Osteoblast (primary cell): Measurements from ENCODE around the gene STXBP4. TPM values are rescaled to one million over a fixed set of nuclear protein-coding genes. Genes with fewer than 3 reads are reported as not detected.

Experiments
- DNase-seq: peaks from one replicate; pipeline ENCODE4 v3.0.0; 2011; ENCODE audit warnings: low spot score, mixed read lengths; ENCODE audit not compliant: insufficient read length; ENCODE audit errors: missing footprints
- H2AFZ ChIP-seq: 2 replicates; pipeline ENCODE4 v1.6.0; 2011; ENCODE audit warnings: mild to moderate bottlenecking, low read length
- H3K27ac ChIP-seq: 2 replicates; pipeline ENCODE4 v1.5.1; 2011; ENCODE audit warnings: mild to moderate bottlenecking, low read depth, low read length, moderate library complexity
- H3K27me3 ChIP-seq: 2 replicates; pipeline ENCODE4 v1.6.0; 2012; ENCODE audit warnings: mild to moderate bottlenecking, control low read depth, inconsistent platforms, low read length, moderate library complexity; ENCODE audit not compliant: insufficient read depth
- H3K36me3 ChIP-seq: 2 replicates; pipeline ENCODE4 v1.5.1; 2011; ENCODE audit warnings: mild to moderate bottlenecking, low read length, control low read depth, moderate library complexity; ENCODE audit not compliant: insufficient read depth
- H3K4me1 ChIP-seq: 2 replicates; pipeline ENCODE4 v1.5.1; 2011; ENCODE audit warnings: mild to moderate bottlenecking, low read length, control low read depth, moderate library complexity; ENCODE audit not compliant: insufficient read depth
- H3K4me2 ChIP-seq: 2 replicates; pipeline ENCODE4 v1.6.0; 2011; ENCODE audit warnings: mild to moderate bottlenecking, low read length; ENCODE audit not compliant: insufficient read depth
- H3K4me3 ChIP-seq: fragments of 200-600 bp; sonication (generic); 3 replicates; pipeline ENCODE4 v1.5.1; 2012; ENCODE audit warnings: mild to moderate bottlenecking, low read length, inconsistent platforms; ENCODE audit not compliant: insufficient read depth
- H3K79me2 ChIP-seq: 2 replicates; pipeline ENCODE4 v1.6.0; 2012; ENCODE audit warnings: mild to moderate bottlenecking, low read length, control low read depth, inconsistent platforms; ENCODE audit not compliant: insufficient read depth
- H3K9me3 ChIP-seq: 2 replicates; pipeline ENCODE4 v1.5.1; 2011; ENCODE audit warnings: low read depth, low read length, control low read depth
- H4K20me1 ChIP-seq: 2 replicates; pipeline ENCODE4 v1.6.0; 2012; ENCODE audit warnings: mild to moderate bottlenecking, low read length, control low read depth; ENCODE audit not compliant: insufficient read depth
- total RNA-seq: library from RNA; depleted of rRNA; stranded (reverse); fragments of >200 nt; gene quantifications from 2 replicates; pipeline ENCODE4 v1.2.3, GENCODE V29; 2012
- TF ChIP-seq, protein P1 (sequence below): IDR thresholded peaks from 2 replicates; pipeline ENCODE4 v1.5.1; 2011; ENCODE audit warnings: mild to moderate bottlenecking, low read depth, low read length, moderate library complexity; ENCODE audit errors: extremely low read depth

The STXBP4 gene
- total RNA-seq, 1 donor: 19.2 TPM

DNA sequence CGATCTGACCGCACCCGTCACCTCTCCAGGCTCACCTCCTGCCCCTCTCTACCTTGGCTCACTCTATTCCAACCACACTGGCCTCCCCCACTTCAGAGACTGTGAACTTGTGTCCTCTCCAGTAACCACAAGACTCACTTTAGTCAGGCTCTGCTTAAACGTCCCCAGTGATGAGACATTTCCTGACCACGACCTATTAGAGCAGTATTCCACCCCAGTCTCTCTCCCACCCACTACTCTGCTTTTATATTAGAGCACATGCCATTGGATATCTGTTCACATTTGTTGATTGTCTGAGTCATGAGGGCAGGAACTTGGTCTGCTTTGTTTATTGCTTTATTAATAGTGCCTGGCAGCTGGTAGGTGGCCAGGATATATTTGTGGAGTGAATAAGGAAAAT, 20.2 kb upstream of the STXBP4 start:
- peak overlapping the region; percentile 26 for H3K4me2 ChIP-seq
- H4K20me1 ChIP-seq: no peaks in the 10 kb centered on the region
- H3K4me1 ChIP-seq: peaks cover 15% of the 10 kb centered on the region
- H3K36me3 ChIP-seq: peaks cover 4% of the 10 kb centered on the region
- H3K79me2 ChIP-seq: no peaks in the 10 kb centered on the region
- no peak overlapping the region for H3K4me3 ChIP-seq
- no peaks in the 10 kb centered on the region for H3K9me3 ChIP-seq
- TF ChIP-seq, protein P1, sequence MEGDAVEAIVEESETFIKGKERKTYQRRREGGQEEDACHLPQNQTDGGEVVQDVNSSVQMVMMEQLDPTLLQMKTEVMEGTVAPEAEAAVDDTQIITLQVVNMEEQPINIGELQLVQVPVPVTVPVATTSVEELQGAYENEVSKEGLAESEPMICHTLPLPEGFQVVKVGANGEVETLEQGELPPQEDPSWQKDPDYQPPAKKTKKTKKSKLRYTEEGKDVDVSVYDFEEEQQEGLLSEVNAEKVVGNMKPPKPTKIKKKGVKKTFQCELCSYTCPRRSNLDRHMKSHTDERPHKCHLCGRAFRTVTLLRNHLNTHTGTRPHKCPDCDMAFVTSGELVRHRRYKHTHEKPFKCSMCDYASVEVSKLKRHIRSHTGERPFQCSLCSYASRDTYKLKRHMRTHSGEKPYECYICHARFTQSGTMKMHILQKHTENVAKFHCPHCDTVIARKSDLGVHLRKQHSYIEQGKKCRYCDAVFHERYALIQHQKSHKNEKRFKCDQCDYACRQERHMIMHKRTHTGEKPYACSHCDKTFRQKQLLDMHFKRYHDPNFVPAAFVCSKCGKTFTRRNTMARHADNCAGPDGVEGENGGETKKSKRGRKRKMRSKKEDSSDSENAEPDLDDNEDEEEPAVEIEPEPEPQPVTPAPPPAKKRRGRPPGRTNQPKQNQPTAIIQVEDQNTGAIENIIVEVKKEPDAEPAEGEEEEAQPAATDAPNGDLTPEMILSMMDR: no peak
- H3K27ac ChIP-seq: no peak overlapping the region
- H2AFZ ChIP-seq: no peak overlapping the region
- DNase-seq: peak; percentile 87
- no peaks in the 10 kb centered on the region for H3K27me3 ChIP-seq

DNA sequence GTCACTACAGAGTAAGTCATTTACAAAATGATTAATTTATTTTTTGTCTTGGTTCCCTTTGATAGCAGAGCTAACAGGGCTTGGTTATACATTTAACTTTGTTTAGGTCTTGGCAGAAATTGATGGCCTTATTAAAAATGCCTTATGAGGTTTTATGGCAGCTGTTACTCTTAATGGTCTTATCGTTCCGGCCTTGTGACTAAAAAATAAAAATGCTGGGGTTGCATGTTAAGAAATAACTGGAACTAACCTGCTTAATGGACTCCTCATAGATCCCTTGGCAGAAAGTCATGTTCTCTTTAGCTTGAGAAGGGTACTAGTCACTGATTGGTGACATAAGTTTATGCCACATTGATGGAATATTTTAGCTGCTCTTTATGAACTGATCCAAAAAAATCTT, 18.4 kb upstream of the STXBP4 start:
- DNase-seq: no peak
- no peaks in the 10 kb centered on the region for H3K79me2 ChIP-seq

DNA sequence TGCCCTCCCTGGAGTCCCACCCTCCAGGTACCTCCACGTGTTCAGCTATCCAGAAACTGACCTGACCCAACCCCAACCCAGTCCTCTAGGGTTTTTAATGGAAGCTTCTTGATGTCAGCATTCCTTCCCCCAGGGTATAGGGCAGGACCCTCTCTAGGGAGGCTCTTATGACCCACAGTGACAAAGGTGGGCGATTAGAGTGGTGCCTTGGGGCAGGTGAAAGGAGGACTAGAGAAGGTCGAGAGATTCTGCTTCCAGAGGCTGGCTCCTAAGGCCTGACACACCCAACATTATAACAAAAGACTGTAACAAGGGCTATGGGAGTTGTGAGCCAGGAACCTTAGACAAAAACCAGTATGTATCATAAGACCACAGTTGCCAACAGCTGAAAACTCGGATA, 17.3 kb upstream of the STXBP4 start:
- peaks cover 4% of the 10 kb centered on the region for H3K36me3 ChIP-seq
- no peaks in the 10 kb centered on the region for H3K79me2 ChIP-seq
- TF ChIP-seq, protein P1: no peak
- no peak overlapping the region for H3K27ac ChIP-seq
- peaks cover 13% of the 10 kb centered on the region for H3K4me1 ChIP-seq
- no peak overlapping the region for H2AFZ ChIP-seq
- H3K9me3 ChIP-seq: no peaks in the 10 kb centered on the region
- H3K4me2 ChIP-seq: no peak overlapping the region
- DNase-seq: no peak
- H4K20me1 ChIP-seq: no peaks in the 10 kb centered on the region
- H3K4me3 ChIP-seq: no peak overlapping the region
- H3K27me3 ChIP-seq: no peaks in the 10 kb centered on the region

More for the DNA sequence above, 18.4 kb upstream of the STXBP4 start:
- Histone ChIP-seq H2AFZ (no peak overlapping the region), H3K4me2 (no peak overlapping the region), H3K36me3 (peaks cover 4% of the 10 kb centered on the region), H3K27ac (no peak overlapping the region), H3K27me3 (no peaks in the 10 kb centered on the region), H3K4me1 (peaks cover 13% of the 10 kb centered on the region), H4K20me1 (no peaks in the 10 kb centered on the region), H3K9me3 (no peaks in the 10 kb centered on the region), H3K4me3 (no peak overlapping the region)
- TF ChIP-seq, protein P1: no peak

DNA sequence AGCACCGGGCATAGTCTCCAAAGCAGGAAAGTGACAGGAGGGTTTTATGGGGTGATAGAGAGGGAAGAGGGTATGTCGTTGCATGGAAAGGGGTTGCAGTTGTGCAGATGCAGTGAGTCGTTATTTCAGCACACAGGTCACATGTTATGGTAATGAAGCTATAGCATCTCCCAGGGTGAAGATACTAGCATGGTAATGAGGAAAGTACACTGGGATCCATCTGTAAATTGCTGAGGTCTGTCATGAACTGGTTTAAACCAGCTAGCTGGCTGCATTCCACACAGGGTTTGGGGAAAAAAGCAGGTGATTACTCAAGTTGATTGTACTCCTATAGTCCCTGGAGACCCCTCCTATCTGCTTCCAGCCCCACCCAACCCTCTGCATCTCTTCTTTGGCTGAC, 11.8 kb upstream of the STXBP4 start:
- Histone ChIP-seq H3K4me1 (no peaks in the 10 kb centered on the region), H2AFZ (no peak overlapping the region), H3K4me3 (no peak overlapping the region), H3K27ac (no peak overlapping the region), H3K9me3 (no peaks in the 10 kb centered on the region), H3K36me3 (peaks cover 27% of the 10 kb centered on the region), H3K79me2 (no peaks in the 10 kb centered on the region), H3K4me2 (no peak overlapping the region), H4K20me1 (no peaks in the 10 kb centered on the region), H3K27me3 (no peaks in the 10 kb centered on the region)
- DNase-seq: no peak
- TF ChIP-seq, protein P1: no peak
